PC-9 (cell line): ENCODE results near the gene KCNRG. TPM values are rescaled to one million over a fixed set of nuclear protein-coding genes. Genes with fewer than 3 reads are reported as not detected.

Experiments
- Bru-seq: library from RNA; stranded (reverse); fragments of 400-500 nt; gene quantifications from one replicate; lab custom pipeline; 2021; lab: Mats Ljungman, UMichigan
- BruChase-seq, 2 experiments: library from RNA; stranded (reverse); fragments of 400-500 nt; gene quantifications; one replicate each; lab custom pipeline; 2021; lab: Mats Ljungman, UMichigan
- BruUV-seq: library from RNA; stranded (reverse); fragments of 400-500 nt; replicated peaks from 2 replicates; lab custom pipeline; 2021; lab: Mats Ljungman, UMichigan
- CTCF ChIA-PET: fragments of 300-600 bp; sonication (Branson Sonifier 250); formaldehyde crosslinking; loops from one replicate; lab custom pipeline; 2022; ENCODE audit warnings: antibody characterized with exemption; lab: Charles Lee
- POLR2A ChIA-PET: fragments of 300-600 bp; sonication (Branson Sonifier 250); formaldehyde crosslinking; loops from one replicate; lab custom pipeline; 2022; ENCODE audit warnings: antibody characterized with exemption; ENCODE audit not compliant: unreplicated experiment; lab: Charles Lee
- DNase-seq, 2 experiments: peaks; one replicate each; pipeline versions ENCODE4 v3.0.0 to v3.0.0-alpha.2; 2015 to 2022; ENCODE audit warnings: mixed read lengths in 1 of 2
- H2AFZ ChIP-seq: fragments of 200-600 bp; sonication (generic); 2 replicates; pipeline ENCODE4 v1.8.1; 2017; ENCODE audit warnings: antibody characterized with exemption
- H3F3A ChIP-seq: fragments of 200-600 bp; sonication (generic); 2 replicates; pipeline ENCODE4 v1.8.1; 2017; ENCODE audit warnings: antibody characterized with exemption, mild to moderate bottlenecking, low read depth; ENCODE audit not compliant: insufficient read depth
- H3K27ac ChIP-seq: fragments of 200-600 bp; sonication (generic); 2 replicates; pipeline ENCODE4 v1.6.1; 2016; ENCODE audit warnings: mixed run types
- H3K27me3 ChIP-seq: fragments of 200-600 bp; sonication (generic); 2 replicates; pipeline ENCODE4 v1.6.1; 2016; ENCODE audit warnings: low read depth, mixed run types; ENCODE audit not compliant: insufficient read depth
- H3K36me3 ChIP-seq: fragments of 200-600 bp; sonication (generic); 2 replicates; pipeline ENCODE4 v1.6.1; 2016; ENCODE audit warnings: low read depth, mixed run types
- H3K4me1 ChIP-seq: fragments of 200-600 bp; sonication (generic); replicated peaks from 2 replicates; pipeline ENCODE4 v1.6.1; 2016; ENCODE audit warnings: mixed run types; ENCODE audit not compliant: insufficient read depth
- H3K4me2 ChIP-seq: fragments of 200-600 bp; sonication (generic); 2 replicates; pipeline ENCODE4 v1.6.1; 2017; ENCODE audit warnings: mixed run types
- H3K4me3 ChIP-seq: fragments of 200-600 bp; sonication (generic); 2 replicates; pipeline ENCODE4 v1.6.1; 2016; ENCODE audit warnings: mixed run types
- H3K79me2 ChIP-seq: fragments of 200-600 bp; sonication (generic); 2 replicates; pipeline ENCODE4 v1.6.1; 2017; ENCODE audit warnings: low read depth, mixed run types
- H3K9me2 ChIP-seq: fragments of 200-600 bp; sonication (generic); 2 replicates; pipeline ENCODE4 v1.8.1; 2017; ENCODE audit warnings: mild to moderate bottlenecking; ENCODE audit not compliant: insufficient read depth
- H3K9me3 ChIP-seq: fragments of 200-600 bp; sonication (generic); 2 replicates; pipeline ENCODE4 v1.8.1; 2016; ENCODE audit warnings: low read depth; ENCODE audit not compliant: insufficient read depth
- H4K20me1 ChIP-seq: fragments of 200-600 bp; sonication (generic); 2 replicates; pipeline ENCODE4 v1.8.1; 2017; ENCODE audit not compliant: insufficient read depth
- CTCF ChIP-seq: fragments of 200-600 bp; sonication (generic); conservative IDR thresholded peaks from 2 replicates; pipeline ENCODE4 v1.6.1; 2017; ENCODE audit warnings: mixed run types, antibody characterized with exemption, mild to moderate bottlenecking, moderate library complexity
- EZH2 ChIP-seq: fragments of 200-600 bp; sonication (generic); IDR thresholded peaks from 2 replicates; pipeline ENCODE4 v1.8.0; 2017; ENCODE audit warnings: antibody characterized with exemption, low read depth
- intact Hi-C: fragments of 100-400 bp; cut with micrococcal nuclease; formaldehyde crosslinking; loops from one replicate; pipeline ENCODE4 v1.10.0; 2022; ENCODE audit not compliant: unreplicated experiment
- long read RNA-seq: library from polyadenylated mRNA; stranded (forward); transcript quantifications from one replicate; pipeline ENCODE4 v2.0.0, GENCODE V29; 2022
- total RNA-seq: library from RNA; stranded (reverse); gene quantifications from 2 replicates; pipeline ENCODE4 v1.2.3, GENCODE V29; 2021

KCNRG gene, protein sequence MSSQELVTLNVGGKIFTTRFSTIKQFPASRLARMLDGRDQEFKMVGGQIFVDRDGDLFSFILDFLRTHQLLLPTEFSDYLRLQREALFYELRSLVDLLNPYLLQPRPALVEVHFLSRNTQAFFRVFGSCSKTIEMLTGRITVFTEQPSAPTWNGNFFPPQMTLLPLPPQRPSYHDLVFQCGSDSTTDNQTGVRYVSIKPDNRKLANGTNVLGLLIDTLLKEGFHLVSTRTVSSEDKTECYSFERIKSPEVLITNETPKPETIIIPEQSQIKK
- total RNA-seq (0.41 TPM in 1 of 2 replicates, not detected in the other), Bru-seq, nascent RNA (percentile 49 among the genes with signal in this experiment), BruChase-seq, experiment 1, labeled RNA remaining after a 2-hour chase (percentile 49 among the genes with signal in this experiment), BruChase-seq, experiment 2, labeled RNA remaining after a 6-hour chase (percentile 43 among the genes with signal in this experiment)
- long read RNA-seq, partial matches to known transcripts = 0 of 1 reads
- long read RNA-seq, other reads (novel, unspliced or antisense) = 1 of 1 reads

- no peak within 1 kb of the TSS for H2AFZ ChIP-seq
- 0 out of 2 replicates have a peak, but pooled peaks cover 10% of the 10 kb centered on the region for H3K79me2 ChIP-seq
- TF ChIP-seq CTCF (no peak), EZH2 (no peak)
- ChIA-PET CTCF (no interaction called here), POLR2A (interaction anchor here (0.6 kb wide), 1 partner anchor 815 kb away, joined by 4 read pairs; no protein-coding TSS in a partner anchor)
- intact Hi-C loops = no loop called here
- no peaks in the 10 kb centered on the region for H3K9me3 ChIP-seq
- H3K27me3 ChIP-seq = no peaks in the 10 kb centered on the region
- H3K27ac ChIP-seq = no peak within 1 kb of the TSS
- no peak within 1 kb of the TSS for H3K4me2 ChIP-seq
- DNase-seq = no peak
- H3K9me2 ChIP-seq = no peaks in the 10 kb centered on the region
- H3F3A ChIP-seq = peaks cover 10% of the 10 kb centered on the region
- H3K4me3 ChIP-seq = no peak within 1 kb of the TSS
- no TSS peak for BruUV-seq
- no peaks in the 10 kb centered on the region for H3K4me1 ChIP-seq
- peaks cover 24% of the 10 kb centered on the region; the same call in 1 of the 2 replicates for H3K36me3 ChIP-seq
- no peaks in the 10 kb centered on the region for H4K20me1 ChIP-seq
These were observed at the start of gene KCNRG for GRCh38 chr13:50015258-50015657. Gene KCNRG, plus strand, starts transcription at chr13:50015444. Its CDS starts 50 bp downstream, at chr13:50015494.

GRCh38 chr13:49967456-49967855 is 47.8 kb upstream of the KCNRG start:
- TF ChIP-seq CTCF = no peak
- TF ChIP-seq EZH2 = no peak
- BruUV-seq = no TSS peak
- Histone ChIP-seq H4K20me1 (no peaks in the 10 kb centered on the region), H3K27me3 (no peaks in the 10 kb centered on the region), H3K4me2 (no peak overlapping the region), H3F3A (no peaks in the 10 kb centered on the region), H3K27ac (no peak overlapping the region), H3K36me3 (no peaks in the 10 kb centered on the region), H3K9me2 (no peaks in the 10 kb centered on the region), H3K4me3 (no peak overlapping the region), H3K4me1 (no peaks in the 10 kb centered on the region), H3K9me3 (no peaks in the 10 kb centered on the region), H2AFZ (no peak overlapping the region), H3K79me2 (no peaks in the 10 kb centered on the region)
- intact Hi-C loops = no loop called here
- POLR2A ChIA-PET = interaction anchor here (0.6 kb wide), 1 partner anchor 419 kb away, joined by 9 read pairs; no protein-coding TSS in a partner anchor
- no peak for DNase-seq
- CTCF ChIA-PET = no interaction called here

- H3K36me3 ChIP-seq = no peaks in the 10 kb centered on the region
- no peaks in the 10 kb centered on the region for H3K9me3 ChIP-seq
- CTCF ChIA-PET = interaction anchor here (0.8 kb wide), 1 partner anchor 939 kb away, joined by 3 read pairs; no protein-coding TSS in a partner anchor
- no TSS peak for BruUV-seq
- no peak for DNase-seq
- no peak overlapping the region for H2AFZ ChIP-seq
- POLR2A ChIA-PET = no interaction called here
- no peaks in the 10 kb centered on the region for H3F3A ChIP-seq
- no peaks in the 10 kb centered on the region for H3K9me2 ChIP-seq
- no peaks in the 10 kb centered on the region for H3K27me3 ChIP-seq
- H3K4me3 ChIP-seq = no peak overlapping the region
- intact Hi-C loops = no loop called here
- no peaks in the 10 kb centered on the region for H4K20me1 ChIP-seq
- TF ChIP-seq CTCF (no peak), EZH2 (no peak)
- no peak overlapping the region for H3K27ac ChIP-seq
- no peaks in the 10 kb centered on the region for H3K79me2 ChIP-seq
- no peak overlapping the region for H3K4me2 ChIP-seq
- no peaks in the 10 kb centered on the region for H3K4me1 ChIP-seq
These were observed 42.5 kb upstream of the KCNRG start for GRCh38 chr13:49972709-49973108.
